Hepatocyte (in vitro differentiated cells): ENCODE data around the gene STARD13. TPM values are rescaled to one million over a fixed set of nuclear protein-coding genes. Genes with fewer than 3 reads are reported as not detected.

Source experiments
- DNase-seq: peaks from one replicate; pipeline ENCODE4 v3.0.0-alpha.2; 2016; ENCODE audit warnings: low spot score
- H2AFZ ChIP-seq: fragments of 200-600 bp; sonication (generic); 2 replicates; pipeline ENCODE4 v1.6.0; 2016; ENCODE audit warnings: antibody characterized with exemption, mild to moderate bottlenecking
- H3K27ac ChIP-seq: fragments of 200-600 bp; sonication (generic); 2 replicates; pipeline ENCODE4 v1.5.1; 2016; ENCODE audit warnings: mild to moderate bottlenecking
- H3K27me3 ChIP-seq: fragments of 200-600 bp; sonication (generic); 2 replicates; pipeline ENCODE4 v1.6.1; 2016
- H3K36me3 ChIP-seq: fragments of 200-600 bp; sonication (generic); replicated peaks from 2 replicates; pipeline ENCODE4 v1.5.1; 2016; ENCODE audit warnings: low read depth; ENCODE audit not compliant: insufficient read depth
- H3K4me1 ChIP-seq: fragments of 200-600 bp; sonication (generic); 2 replicates; pipeline ENCODE4 v1.5.1; 2016; ENCODE audit warnings: mild to moderate bottlenecking, moderate library complexity; ENCODE audit not compliant: insufficient read depth
- H3K4me2 ChIP-seq: fragments of 200-600 bp; sonication (generic); 2 replicates; pipeline ENCODE4 v1.6.0; 2016
- H3K4me3 ChIP-seq: fragments of 200-600 bp; sonication (generic); 2 replicates; pipeline ENCODE4 v1.5.1; 2016; ENCODE audit warnings: mild to moderate bottlenecking
- H3K79me2 ChIP-seq: fragments of 200-600 bp; sonication (generic); 2 replicates; pipeline ENCODE4 v1.6.0; 2017; ENCODE audit warnings: mild to moderate bottlenecking
- H3K9me2 ChIP-seq: fragments of 200-600 bp; sonication (generic); replicated peaks from 2 replicates; pipeline ENCODE4 v1.6.0; 2017; ENCODE audit warnings: mild to moderate bottlenecking; ENCODE audit not compliant: insufficient read depth
- H3K9me3 ChIP-seq: fragments of 200-600 bp; sonication (generic); 2 replicates; pipeline ENCODE4 v1.5.1; 2016; ENCODE audit warnings: low read depth, mild to moderate bottlenecking
- H4K20me1 ChIP-seq: fragments of 200-600 bp; sonication (generic); 2 replicates; pipeline ENCODE4 v1.6.0; 2016; ENCODE audit warnings: mild to moderate bottlenecking; ENCODE audit not compliant: insufficient read depth, poor library complexity, severe bottlenecking
- CTCF ChIP-seq: fragments of 200-600 bp; sonication (generic); IDR thresholded peaks from 2 replicates; pipeline ENCODE4 v1.5.1; 2016; ENCODE audit warnings: antibody characterized with exemption, mild to moderate bottlenecking; ENCODE audit not compliant: poor library complexity
- EZH2 ChIP-seq: fragments of 200-600 bp; sonication (generic); IDR thresholded peaks from 2 replicates; pipeline ENCODE4 v1.6.1; 2016; ENCODE audit warnings: antibody characterized with exemption, mild to moderate bottlenecking, borderline replicate concordance
- EZH2phosphoT487 ChIP-seq: fragments of 200-600 bp; sonication (generic); IDR thresholded peaks from one replicate; pipeline ENCODE4 v1.6.1; 2018; ENCODE audit warnings: antibody characterized with exemption, mild to moderate bottlenecking, low read depth, moderate library complexity; ENCODE audit not compliant: unreplicated experiment, severe bottlenecking
- WGBS: methylation state at CpG from one replicate; pipeline ENCODE4 v1.1.6; 2016; ENCODE audit warnings: low lambda C conversion rate; ENCODE audit errors: missing lambda C conversion rate; 5-methylcytosine and 5-hydroxymethylcytosine counted together
- polyA plus RNA-seq: library from polyadenylated mRNA; unstranded; fragments of >200 nt; fragmentation: Nextera tagmentation; extraction: Ambion mirVana; gene quantifications from 2 replicates; pipeline ENCODE4 v1.2.1, GENCODE V29; 2016
- total RNA-seq: library from RNA; depleted of rRNA; stranded (reverse); fragments of >200 nt; gene quantifications from 2 replicates; pipeline ENCODE4 v1.2.3, GENCODE V29; 2014

Gene STARD13
- total and polyA plus RNA-seq, 2 experiments from 2014 or later, result 5.4 to 13.5 TPM

- no peaks in the 10 kb centered on the region for H3K27me3 ChIP-seq
- H2AFZ ChIP-seq, result no peak overlapping the region
- no peak for TF ChIP-seq EZH2
- TF ChIP-seq CTCF, result no peak
- no peak for TF ChIP-seq EZH2phosphoT487
- no peaks in the 10 kb centered on the region for H3K36me3 ChIP-seq
- no peak overlapping the region for H3K4me2 ChIP-seq
- H3K9me3 ChIP-seq, result no peaks in the 10 kb centered on the region
- H3K4me1 ChIP-seq, result peaks cover 32% of the 10 kb centered on the region
- WGBS, result 87% methylated on average over 2 of the region's 2 CpGs
- DNase-seq, result no peak
- no peaks in the 10 kb centered on the region for H4K20me1 ChIP-seq
- H3K4me3 ChIP-seq, result no peak overlapping the region
- H3K79me2 ChIP-seq, result no peaks in the 10 kb centered on the region
- H3K9me2 ChIP-seq, result no peaks in the 10 kb centered on the region
- no peak overlapping the region for H3K27ac ChIP-seq
These were observed 170.3 kb downstream of the STARD13 start for GRCh38 chr13:33115274-33115673.

- no peaks in the 10 kb centered on the region for H3K9me2 ChIP-seq
- 86% methylated on average over 5 of the region's 5 CpGs for WGBS
- H3K79me2 ChIP-seq, result no peaks in the 10 kb centered on the region
- no peaks in the 10 kb centered on the region for H3K27me3 ChIP-seq
- no peak for TF ChIP-seq CTCF
- no peak for TF ChIP-seq EZH2phosphoT487
- no peak for TF ChIP-seq EZH2
- no peak overlapping the region for H3K4me2 ChIP-seq
- H3K9me3 ChIP-seq, result no peaks in the 10 kb centered on the region
- H4K20me1 ChIP-seq, result no peaks in the 10 kb centered on the region
- no peak overlapping the region for H2AFZ ChIP-seq
- H3K36me3 ChIP-seq, result no peaks in the 10 kb centered on the region
- H3K4me3 ChIP-seq, result no peak overlapping the region
- DNase-seq, result no peak
- no peak overlapping the region for H3K27ac ChIP-seq
- peaks cover 27% of the 10 kb centered on the region for H3K4me1 ChIP-seq
These were observed 171.4 kb downstream of the STARD13 start for GRCh38 chr13:33114146-33114545.

GRCh38 chr13:33112766-33113165 is 172.8 kb downstream of the STARD13 start:
- Histone ChIP-seq H3K36me3 (no peaks in the 10 kb centered on the region), H3K27ac (no peak overlapping the region), H2AFZ (no peak overlapping the region), H3K27me3 (no peaks in the 10 kb centered on the region), H3K4me3 (no peak overlapping the region), H3K4me2 (no peak overlapping the region), H4K20me1 (no peaks in the 10 kb centered on the region), H3K4me1 (peaks cover 27% of the 10 kb centered on the region), H3K79me2 (no peaks in the 10 kb centered on the region), H3K9me2 (no peaks in the 10 kb centered on the region), H3K9me3 (no peaks in the 10 kb centered on the region)
- WGBS, result 85% methylated on average over 12 of the region's 12 CpGs
- TF ChIP-seq CTCF (no peak), EZH2phosphoT487 (no peak), EZH2 (no peak)
- DNase-seq, result no peak
